ENCODE results near the gene SYT11. TPM values are rescaled to one million over a fixed set of nuclear protein-coding genes. Genes with fewer than 3 reads are reported as not detected.

SYT11 gene
- total and polyA plus RNA-seq, 2 of the 8 experiments (the other 6 are each of a cell fraction or from before 2014, with no cell fraction given): 7.2 to 9.6 TPM

DNA sequence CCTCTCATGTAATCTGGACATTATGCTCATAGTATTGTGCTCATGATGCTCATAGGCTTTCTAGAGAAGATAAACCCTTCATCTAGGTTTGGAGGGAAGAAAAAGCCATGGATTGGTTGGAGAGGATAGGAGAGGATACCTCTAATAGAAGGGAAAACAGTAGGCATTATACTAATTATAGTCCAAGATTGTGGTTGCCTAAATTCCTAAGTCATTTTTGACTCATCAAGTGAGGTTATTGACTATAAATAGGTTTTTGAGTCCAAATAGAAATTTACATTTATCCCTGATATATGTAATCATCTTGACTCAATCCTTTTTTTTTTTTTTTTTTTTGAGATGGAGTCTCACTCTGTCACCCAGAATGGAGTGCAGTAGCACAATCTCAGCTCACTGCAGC is 5.0 kb downstream of the SYT11 start:
- H3K4ac ChIP-seq (replicated peaks; ENCODE audit: insufficient read length, low read depth, low read length): no peak overlapping the region
- H2AFZ ChIP-seq (ENCODE audit: low read length): no peak overlapping the region
- DNase-seq (ENCODE audit: low read depth in 1 of 2, low spot score in 2 of 2) (no peak), FAIRE-seq (no peak)
- no peak overlapping the region for H3K4me3 ChIP-seq (ENCODE audit: extremely low read depth in 1 of 4, insufficient read depth in 2 of 4, low read depth in 3 of 4, low read length in 4 of 4)
- H3K23ac ChIP-seq (ENCODE audit: insufficient read length): no peak overlapping the region
- H3K79me1 ChIP-seq (ENCODE audit: low read depth, low read length): no peaks in the 10 kb centered on the region
- H4K5ac ChIP-seq (ENCODE audit: insufficient read length, low read depth, low read length): no peak overlapping the region
- H3K79me2 ChIP-seq (ENCODE audit: control insufficient read depth in 1 of 2, insufficient read depth in 2 of 2, low read length in 2 of 2): no peaks in the 10 kb centered on the region
- TF ChIP-seq, protein P1, sequence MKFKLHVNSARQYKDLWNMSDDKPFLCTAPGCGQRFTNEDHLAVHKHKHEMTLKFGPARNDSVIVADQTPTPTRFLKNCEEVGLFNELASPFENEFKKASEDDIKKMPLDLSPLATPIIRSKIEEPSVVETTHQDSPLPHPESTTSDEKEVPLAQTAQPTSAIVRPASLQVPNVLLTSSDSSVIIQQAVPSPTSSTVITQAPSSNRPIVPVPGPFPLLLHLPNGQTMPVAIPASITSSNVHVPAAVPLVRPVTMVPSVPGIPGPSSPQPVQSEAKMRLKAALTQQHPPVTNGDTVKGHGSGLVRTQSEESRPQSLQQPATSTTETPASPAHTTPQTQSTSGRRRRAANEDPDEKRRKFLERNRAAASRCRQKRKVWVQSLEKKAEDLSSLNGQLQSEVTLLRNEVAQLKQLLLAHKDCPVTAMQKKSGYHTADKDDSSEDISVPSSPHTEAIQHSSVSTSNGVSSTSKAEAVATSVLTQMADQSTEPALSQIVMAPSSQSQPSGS (IDR thresholded peaks at IDR 0.05; ENCODE audit: low read length): no peak
- no peak for TF ChIP-seq JUND (IDR thresholded peaks at IDR 0.05; ENCODE audit: low read length)
- no peak for TF ChIP-seq PHF8 (conservative IDR thresholded peaks at IDR 0.05; ENCODE audit: low read depth, low read length)
- TF ChIP-seq, protein P2, sequence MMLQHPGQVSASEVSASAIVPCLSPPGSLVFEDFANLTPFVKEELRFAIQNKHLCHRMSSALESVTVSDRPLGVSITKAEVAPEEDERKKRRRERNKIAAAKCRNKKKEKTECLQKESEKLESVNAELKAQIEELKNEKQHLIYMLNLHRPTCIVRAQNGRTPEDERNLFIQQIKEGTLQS (IDR thresholded peaks at IDR 0.05; ENCODE audit: insufficient read depth, low read depth, low read length): no peak
- no peak for TF ChIP-seq EZH2 (IDR thresholded peaks at IDR 0.05; ENCODE audit: low read depth, low read length, severe bottlenecking)
- TF ChIP-seq POLR2A (IDR thresholded peaks at IDR 0.05; ENCODE audit: control extremely low read depth in 1 of 2, low read depth in 2 of 2, low read length in 2 of 2): no peak
- TF ChIP-seq, protein P3, sequence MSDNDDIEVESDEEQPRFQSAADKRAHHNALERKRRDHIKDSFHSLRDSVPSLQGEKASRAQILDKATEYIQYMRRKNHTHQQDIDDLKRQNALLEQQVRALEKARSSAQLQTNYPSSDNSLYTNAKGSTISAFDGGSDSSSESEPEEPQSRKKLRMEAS (IDR thresholded peaks at IDR 0.05): no peak
- TF ChIP-seq ASH2L (IDR thresholded peaks at IDR 0.05; ENCODE audit: low read length): no peak
- peaks cover 4% of the 10 kb centered on the region for H3K23me2 ChIP-seq (ENCODE audit: low read depth, low read length)
- H3K9ac ChIP-seq (replicated peaks in 1 of 4; ENCODE audit: extremely low read depth in 1 of 4, low read depth in 3 of 4, low read length in 3 of 4): no peak overlapping the region
- no peak overlapping the region for H3K4me2 ChIP-seq (ENCODE audit: insufficient read depth in 1 of 2, low read depth in 2 of 2, low read length in 2 of 2)
- H3K4me1 ChIP-seq (replicated peaks in 1 of 4; ENCODE audit: control insufficient read depth in 3 of 4, insufficient read depth in 4 of 4, low read length in 3 of 4): peaks cover 0 to 6% (median 2%) of the 10 kb centered on the region in 4 experiments; a peak in 3 of 7 replicates
- POLR2A ChIA-PET (ENCODE audit: partially characterized antibody): interaction anchor here (0.6 kb wide), 2 partner anchors 103 to 157 kb away, joined by 3 read pairs; no protein-coding TSS in a partner anchor
- H4K91ac ChIP-seq (replicated peaks; ENCODE audit: insufficient read length, low read length): no peak overlapping the region
- H2BK12ac ChIP-seq (ENCODE audit: low read depth, low read length): no peak overlapping the region
- H3K9me3 ChIP-seq (ENCODE audit: insufficient read depth in 2 of 2, low read depth in 1 of 2, low read length in 1 of 2): no peaks in the 10 kb centered on the region
- peaks cover 0 to 2% of the 10 kb centered on the region in 2 experiments for H4K20me1 ChIP-seq (replicated peaks in 1 of 2; ENCODE audit: control insufficient read depth in 1 of 2, insufficient read depth in 2 of 2, low read length in 2 of 2)
- no peak overlapping the region for H2BK15ac ChIP-seq (ENCODE audit: low read length)
- H3K36me3 ChIP-seq (ENCODE audit: control insufficient read depth in 2 of 4, insufficient read depth in 4 of 4, low read length in 3 of 4): no peaks in the 10 kb centered on the region
- H2BK5ac ChIP-seq (ENCODE audit: low read depth, low read length): no peak overlapping the region
- H3K27ac ChIP-seq (ENCODE audit: low read depth, low read length): no peak overlapping the region
- no peak overlapping the region for H4K8ac ChIP-seq (ENCODE audit: extremely low read depth, insufficient read depth, low read length)
- no peak overlapping the region for H2BK20ac ChIP-seq (ENCODE audit: low read length)
- H2BK120ac ChIP-seq (replicated peaks; ENCODE audit: low read depth, low read length): no peak overlapping the region
- no peak overlapping the region for H3K14ac ChIP-seq (ENCODE audit: insufficient read length)
- CTCF ChIA-PET (ENCODE audit: partially characterized antibody): interaction anchor here (0.9 to 1.3 kb wide), 2 partner anchors 18 to 41 kb away, joined by 3 to 5 read pairs; no protein-coding TSS in a partner anchor
- no peak overlapping the region for H2AK5ac ChIP-seq (ENCODE audit: low read depth, low read length)
- H3K56ac ChIP-seq (replicated peaks; ENCODE audit: insufficient read length, low read depth, low read length): no peak overlapping the region
- no peak overlapping the region for H3K18ac ChIP-seq (ENCODE audit: extremely low read depth, low read length)
- H3K27me3 ChIP-seq (replicated peaks in 1 of 4; ENCODE audit: control insufficient read depth in 3 of 4, extremely low read depth in 1 of 4, insufficient read depth in 3 of 4, low read length in 3 of 4): no peaks in the 10 kb centered on the region
